NCI-H2107 treated with DMSO at 0.1 percent for 48 hours (cell line): ENCODE data around the gene CDH15.
"Not testable (repeated sequence)": the region's sequence is repeated elsewhere in the genome, so short reads cannot be mapped to it uniquely, and the experiment has no call there.

Source experiments
- DNase-seq: peaks from one replicate; lab custom pipeline; 2025; ENCODE audit not compliant: unreplicated experiment; lab: John Stamatoyannopoulos, UW

The CDH15 gene

GRCh38 chr16:89155851-89156739 is 15.5 kb upstream of the CDH15 start:
- no peak for DNase-seq

GRCh38 chr16:89156740-89157645 is 14.6 kb upstream of the CDH15 start:
- no peak for DNase-seq

GRCh38 chr16:89157778-89158177 is 13.8 kb upstream of the CDH15 start:
- DNase-seq = no peak

- no peak for DNase-seq
Observed at GRCh38 chr16:89159066-89159849, 12.3 kb upstream of the CDH15 start.

- no peak for DNase-seq
Observed at GRCh38 chr16:89159850-89160354, 11.6 kb upstream of the CDH15 start.

- no peak for DNase-seq
Observed at GRCh38 chr16:89160977-89161701, 10.4 kb upstream of the CDH15 start.

- no peak for DNase-seq
Observed at GRCh38 chr16:89161763-89162713, 9.5 kb upstream of the CDH15 start.

GRCh38 chr16:89163297-89163696 is 8.3 kb upstream of the CDH15 start:
- DNase-seq = no peak

GRCh38 chr16:89164436-89164835 is 7.1 kb upstream of the CDH15 start:
- no peak for DNase-seq

- no peak for DNase-seq
Observed at GRCh38 chr16:89164847-89165680, 6.5 kb upstream of the CDH15 start.

GRCh38 chr16:89165681-89165979 is 5.9 kb upstream of the CDH15 start:
- not testable (repeated sequence) for DNase-seq

- DNase-seq = no peak
Observed at GRCh38 chr16:89166696-89167424, 4.7 kb upstream of the CDH15 start.

- DNase-seq = peak; percentile 25
Observed at GRCh38 chr16:89167425-89167941, 4.1 kb upstream of the CDH15 start.

GRCh38 chr16:89168381-89169189 is 3.0 kb upstream of the CDH15 start:
- DNase-seq = no peak

- no peak for DNase-seq
Observed at GRCh38 chr16:89169778-89170177, 1.8 kb upstream of the CDH15 start.

GRCh38 chr16:89170346-89171215 is 967 bp upstream of the CDH15 start:
- DNase-seq = peak; percentile 69
